Measurements from ENCODE around the gene ZNF500. TPM values are rescaled to one million over a fixed set of nuclear protein-coding genes. Genes with fewer than 3 reads are reported as not detected.

The ZNF500 gene
- polyA plus RNA-seq, 2 of the 4 experiments (the other 2 are of a cell fraction) = 4.6 to 6.7 TPM

GRCh38 chr16:4752351-4753100, 14.4 kb downstream of the ZNF500 start:
- ChIA-PET CTCF (interaction anchor here (1.1 to 1.8 kb wide), 3 partner anchors 8 to 204 kb away, joined by 4 to 5 read pairs (median 4); no protein-coding TSS in a partner anchor), POLR2A (no interaction called here)
- H3K4me3 ChIP-seq = no peak overlapping the region
- ATAC-seq = no peak
- WGBS (ENCODE audit: missing lambda C conversion rate) = 94% methylated on average over 32 of the region's 44 CpGs
- H3K4me2 ChIP-seq = no peak overlapping the region
- no peak for FAIRE-seq
- DNase-seq (ENCODE audit: low read depth in 1 of 2, low spot score in 1 of 2) = no peak
- H3K27ac ChIP-seq = no peak overlapping the region
- TF ChIP-seq JUN (IDR thresholded peaks at IDR 0.05) (no peak), MAZ (IDR thresholded peaks at IDR 0.05; ENCODE audit: borderline replicate concordance, low read depth, low read length) (no peak), ZNF302 (CRISPR knock-in tag; IDR thresholded peaks at IDR 0.05) (no peak), RCOR1 (IDR thresholded peaks at IDR 0.05; ENCODE audit: low read depth, low read length) (no peak), HDAC2 (IDR thresholded peaks at IDR 0.05) (no peak), FOSL2 (IDR thresholded peaks at IDR 0.05) (no peak), FOSL2 (CRISPR knock-in tag; IDR thresholded peaks at IDR 0.05) (no peak), HOXB13 (CRISPR knock-in tag; IDR thresholded peaks at IDR 0.05; ENCODE audit: low read depth) (no peak), SREBF2 (IDR thresholded peaks at IDR 0.05) (no peak), NR3C1 (IDR thresholded peaks at IDR 0.05) (no peak), FOSB (CRISPR knock-in tag; IDR thresholded peaks at IDR 0.05) (no peak), HMGXB4 (CRISPR knock-in tag; IDR thresholded peaks at IDR 0.05; ENCODE audit: borderline replicate concordance) (no peak)
- TF ChIP-seq, protein P1, sequence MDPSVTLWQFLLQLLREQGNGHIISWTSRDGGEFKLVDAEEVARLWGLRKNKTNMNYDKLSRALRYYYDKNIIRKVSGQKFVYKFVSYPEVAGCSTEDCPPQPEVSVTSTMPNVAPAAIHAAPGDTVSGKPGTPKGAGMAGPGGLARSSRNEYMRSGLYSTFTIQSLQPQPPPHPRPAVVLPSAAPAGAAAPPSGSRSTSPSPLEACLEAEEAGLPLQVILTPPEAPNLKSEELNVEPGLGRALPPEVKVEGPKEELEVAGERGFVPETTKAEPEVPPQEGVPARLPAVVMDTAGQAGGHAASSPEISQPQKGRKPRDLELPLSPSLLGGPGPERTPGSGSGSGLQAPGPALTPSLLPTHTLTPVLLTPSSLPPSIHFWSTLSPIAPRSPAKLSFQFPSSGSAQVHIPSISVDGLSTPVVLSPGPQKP (IDR thresholded peaks at IDR 0.05; ENCODE audit: low read depth, low read length) = no peak
- H3K9me3 ChIP-seq = peaks cover 2% of the 10 kb centered on the region; the same call in 1 of the 3 replicates
- no peaks in the 10 kb centered on the region for H3K4me1 ChIP-seq

GRCh38 chr16:4750896-4751295, 16.1 kb downstream of the ZNF500 start:
- POLR2A ChIA-PET = interaction anchor here (1.5 kb wide), 1 partner anchor 17 kb away, joined by 3 read pairs; the partner anchor contains the start of genes ANKS3 and DNAAF8

More at GRCh38 chr16:4750896-4751295, 16.1 kb downstream of the ZNF500 start:
- peaks cover 2% of the 10 kb centered on the region; the same call in 1 of the 3 replicates for H3K9me3 ChIP-seq
- ATAC-seq (no peak), FAIRE-seq (no peak), DNase-seq (ENCODE audit: low read depth in 1 of 2, low spot score in 1 of 2) (no peak)
- 91% methylated on average over 8 of the region's 8 CpGs for WGBS (ENCODE audit: missing lambda C conversion rate)
- CTCF ChIA-PET = interaction anchor here (1.8 kb wide), 1 partner anchor 9 kb away, joined by 5 read pairs; no protein-coding TSS in a partner anchor
- no peak overlapping the region for H3K27ac ChIP-seq
- no peak overlapping the region for H3K4me2 ChIP-seq
- H3K4me3 ChIP-seq = no peak overlapping the region
- TF ChIP-seq RCOR1 (IDR thresholded peaks at IDR 0.05; ENCODE audit: low read depth, low read length) (no peak), HOXA7 (CRISPR knock-in tag; IDR thresholded peaks at IDR 0.05) (no peak), FOSL2 (IDR thresholded peaks at IDR 0.05) (no peak), FOSL2 (CRISPR knock-in tag; IDR thresholded peaks at IDR 0.05) (no peak), RAD21 (conservative IDR thresholded peaks at IDR 0.05 in 1 of 2, IDR thresholded peaks at IDR 0.05 in 1 of 2) (no peak), BCL3 (IDR thresholded peaks at IDR 0.05) (no peak)
- TF ChIP-seq, protein P2, sequence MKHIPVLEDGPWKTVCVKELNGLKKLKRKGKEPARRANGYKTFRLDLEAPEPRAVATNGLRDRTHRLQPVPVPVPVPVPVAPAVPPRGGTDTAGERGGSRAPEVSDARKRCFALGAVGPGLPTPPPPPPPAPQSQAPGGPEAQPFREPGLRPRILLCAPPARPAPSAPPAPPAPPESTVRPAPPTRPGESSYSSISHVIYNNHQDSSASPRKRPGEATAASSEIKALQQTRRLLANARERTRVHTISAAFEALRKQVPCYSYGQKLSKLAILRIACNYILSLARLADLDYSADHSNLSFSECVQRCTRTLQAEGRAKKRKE (CRISPR knock-in tag; IDR thresholded peaks at IDR 0.05; ENCODE audit: low read depth) = no peak
- H3K4me1 ChIP-seq = no peaks in the 10 kb centered on the region

Measured in A549 (cell line).